Activated naive CD4-positive, alpha-beta T cell treated with anti-CD3 and anti-CD28 coated beads, Interleukin-2, amount 50 U/mL, for 16 hours (primary cell): ENCODE measurements around the gene TMEM143.
"Not testable (repeated sequence)": the region's sequence is repeated elsewhere in the genome, so short reads cannot be mapped to it uniquely, and the experiment has no call there.

ENCODE experiments used
- DNase-seq: peaks from one replicate; pipeline ENCODE4 v3.0.0-alpha.2; 2020

The TMEM143 gene

GRCh38 chr19:48390188-48391099, 26.7 kb upstream of the TMEM143 start:
- peak; percentile 61 for DNase-seq

DNA sequence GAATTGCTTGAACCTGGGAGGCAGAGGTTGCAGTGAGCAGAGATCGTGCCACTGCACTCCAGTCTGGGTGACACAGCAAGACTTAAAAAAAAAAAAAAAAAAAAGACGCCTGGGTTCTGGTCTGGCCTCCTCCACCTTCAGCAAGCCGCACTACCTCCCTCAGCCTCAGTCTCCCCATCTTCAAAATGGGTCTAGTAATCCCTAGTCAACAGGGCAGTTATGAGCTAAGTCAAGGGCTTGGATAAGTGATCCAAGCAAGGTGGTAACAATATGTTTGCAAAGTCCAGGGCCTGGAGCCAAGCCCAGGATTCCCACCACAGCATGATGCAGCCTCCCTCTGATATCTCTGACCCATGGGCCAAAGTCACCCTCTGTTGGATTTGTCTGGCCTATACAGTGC, 23.2 kb upstream of the TMEM143 start:
- DNase-seq, result no peak

- DNase-seq, result no peak
These were observed 21.8 kb upstream of the TMEM143 start for GRCh38 chr19:48385461-48386087.

GRCh38 chr19:48382286-48382685, 18.5 kb upstream of the TMEM143 start:
- no peak for DNase-seq

DNA sequence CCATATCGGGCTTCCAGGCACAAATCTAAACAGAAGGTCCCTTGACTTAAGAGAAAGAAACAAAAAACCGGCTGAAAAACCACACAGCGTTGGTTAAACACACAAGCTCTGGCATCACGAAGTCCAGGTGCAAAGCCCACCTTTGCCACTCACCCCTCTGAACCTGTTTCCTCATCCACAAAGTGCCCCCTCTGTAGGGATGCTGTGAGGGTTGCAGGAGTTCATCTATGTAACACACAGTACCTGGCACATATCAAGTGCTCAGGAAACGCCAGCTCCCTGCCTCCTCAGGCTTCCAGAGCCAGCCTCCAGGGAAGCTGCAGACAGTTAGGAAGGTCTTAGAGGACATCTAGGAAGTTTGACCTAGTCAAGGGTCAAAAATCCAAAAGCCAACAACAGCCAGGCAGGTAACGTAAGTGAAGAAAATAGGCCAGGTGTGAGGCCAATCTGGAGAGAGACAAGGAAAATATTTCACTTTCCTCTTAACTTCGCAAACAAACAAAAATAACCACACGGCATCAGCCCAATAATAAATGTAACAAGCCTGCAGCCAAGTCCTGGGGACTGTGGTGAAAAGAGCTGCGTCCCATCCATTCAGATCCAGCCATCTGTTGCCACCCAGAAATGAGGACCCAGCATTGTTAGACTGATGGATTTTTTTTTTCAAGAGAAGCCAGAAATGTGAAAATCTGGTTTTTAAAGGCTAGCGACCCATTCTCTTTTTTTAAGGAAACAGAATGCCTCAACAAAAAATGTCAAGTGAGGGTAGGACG, 17.6 kb upstream of the TMEM143 start:
- DNase-seq, result no peak

DNA sequence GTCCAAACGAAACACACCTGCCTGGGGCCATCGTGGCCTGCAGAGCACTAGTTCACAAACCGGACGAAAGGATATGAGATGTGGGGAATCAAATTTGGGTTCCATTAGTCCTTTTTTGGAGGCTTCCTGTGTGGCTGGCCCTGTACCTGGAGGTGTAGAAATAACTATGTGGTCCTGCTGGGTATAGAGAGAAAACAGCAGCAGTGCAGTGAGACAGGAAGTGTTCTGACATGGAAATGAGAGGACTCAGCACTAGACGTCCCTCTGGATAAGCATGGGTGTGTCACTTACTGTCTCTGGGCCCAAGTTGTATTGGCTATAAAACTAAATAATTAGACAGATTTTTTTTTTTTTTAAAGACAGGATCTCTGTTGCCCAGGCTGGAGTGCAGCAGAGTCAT, 15.3 kb upstream of the TMEM143 start:
- DNase-seq, result no peak

DNA sequence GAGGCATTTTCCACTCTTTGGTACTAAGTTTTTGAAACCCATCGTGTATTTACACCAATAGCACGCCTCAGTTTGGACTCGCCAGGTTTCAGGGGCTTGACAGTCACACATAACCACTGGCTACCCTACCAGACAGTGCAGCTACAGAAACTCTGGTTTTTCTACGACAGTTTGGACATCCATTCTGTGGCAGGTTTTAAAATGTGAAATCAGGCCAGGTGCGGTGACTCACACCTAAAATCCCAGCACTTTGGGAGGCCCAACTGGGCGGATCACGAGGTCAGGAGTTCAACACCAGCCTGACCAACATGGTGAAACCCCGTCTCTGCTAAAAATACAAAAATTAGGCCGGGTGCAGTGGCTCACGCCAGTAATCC, 14.4 kb upstream of the TMEM143 start:
- DNase-seq, result no peak

- no peak for DNase-seq
These were observed 9.8 kb upstream of the TMEM143 start for GRCh38 chr19:48373567-48373966.

- DNase-seq, result no peak
These were observed 9.2 kb upstream of the TMEM143 start for GRCh38 chr19:48372904-48373303.

DNA sequence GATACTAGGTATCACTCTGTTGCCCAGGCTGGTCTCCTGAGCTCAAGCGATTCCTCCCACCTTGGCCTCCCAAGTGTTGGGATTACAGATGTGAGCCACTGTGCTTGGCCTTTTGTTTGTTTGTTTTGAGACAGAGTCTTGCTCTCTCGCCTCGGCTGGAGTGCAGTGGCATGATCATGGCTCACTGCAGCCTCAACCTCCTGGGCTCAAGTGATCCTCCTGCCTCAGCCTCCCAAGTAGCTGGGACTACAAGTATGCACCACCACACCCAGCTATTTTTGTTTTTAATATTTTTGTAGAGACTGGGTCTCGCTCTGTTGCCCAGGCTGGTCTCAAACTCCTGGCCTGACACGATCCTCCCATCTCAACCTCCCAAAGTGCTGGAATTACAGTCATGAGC, 8.0 kb upstream of the TMEM143 start:
- DNase-seq, result not testable (repeated sequence)

DNA sequence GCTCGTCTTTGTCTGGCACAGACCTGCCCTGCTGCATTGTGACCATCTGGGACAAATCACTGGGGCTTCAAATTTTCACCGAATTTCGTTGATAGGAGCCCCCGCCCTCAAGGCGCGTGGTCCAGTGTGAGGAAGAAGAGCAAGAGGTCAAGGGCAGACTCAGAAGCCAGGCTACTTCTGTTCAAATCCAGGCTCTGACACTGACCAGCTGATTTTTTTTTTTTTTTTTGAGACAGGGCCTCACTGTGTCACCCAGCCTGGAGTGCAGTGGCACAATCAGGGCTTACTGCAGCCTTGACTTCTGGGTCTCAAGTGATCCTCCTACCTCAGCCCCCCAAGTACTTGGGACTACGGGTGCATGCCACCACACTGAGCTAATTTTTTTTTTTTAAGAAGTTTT, 7.6 kb upstream of the TMEM143 start:
- DNase-seq, result no peak

- DNase-seq, result no peak
These were observed 7.2 kb upstream of the TMEM143 start for GRCh38 chr19:48370955-48371354.

DNA sequence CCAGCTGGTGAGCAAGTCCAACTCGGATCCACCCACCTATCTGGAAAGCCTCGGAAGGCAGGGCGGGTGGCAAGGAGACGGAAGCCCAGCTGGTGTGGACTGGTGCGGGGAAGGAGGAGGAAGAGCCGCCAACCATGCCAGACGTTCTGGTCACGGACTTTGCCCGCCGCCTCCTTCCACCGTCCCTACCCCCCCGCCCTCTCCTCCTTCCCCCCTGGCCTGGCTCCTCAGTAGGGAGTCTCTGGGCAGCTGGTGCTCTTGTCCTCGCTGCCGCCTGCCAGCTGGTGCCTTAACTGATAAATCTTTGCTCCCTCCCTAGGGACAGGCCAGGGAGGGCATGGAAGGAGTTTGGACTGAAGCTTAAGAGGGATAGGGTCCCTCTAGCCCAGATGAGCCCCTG, 5.2 kb upstream of the TMEM143 start:
- DNase-seq, result no peak

DNA sequence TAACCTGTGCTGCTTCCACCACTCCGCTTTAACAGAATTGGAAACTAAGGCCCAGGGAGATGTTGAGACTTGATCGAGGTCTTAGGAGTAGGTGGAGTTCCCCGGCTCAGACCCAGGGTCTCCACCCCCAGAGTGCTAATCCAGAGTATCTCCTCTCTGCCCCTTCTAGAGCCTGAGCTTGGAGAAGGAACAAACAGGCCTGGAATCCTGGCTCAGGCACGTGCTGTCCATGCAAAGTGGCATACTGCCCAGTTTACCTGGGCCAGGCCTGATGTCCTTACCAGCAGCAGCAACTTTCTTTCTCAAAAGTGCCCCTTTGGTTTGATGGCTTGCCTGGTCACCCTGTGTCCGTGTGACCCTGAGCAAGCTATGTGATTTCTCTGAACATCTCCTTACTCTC, 4.1 kb upstream of the TMEM143 start:
- DNase-seq, result no peak

GRCh38 chr19:48365602-48366001, 1.9 kb upstream of the TMEM143 start:
- DNase-seq, result no peak

GRCh38 chr19:48364598-48365348, 1.0 kb upstream of the TMEM143 start:
- DNase-seq, result no peak

DNA sequence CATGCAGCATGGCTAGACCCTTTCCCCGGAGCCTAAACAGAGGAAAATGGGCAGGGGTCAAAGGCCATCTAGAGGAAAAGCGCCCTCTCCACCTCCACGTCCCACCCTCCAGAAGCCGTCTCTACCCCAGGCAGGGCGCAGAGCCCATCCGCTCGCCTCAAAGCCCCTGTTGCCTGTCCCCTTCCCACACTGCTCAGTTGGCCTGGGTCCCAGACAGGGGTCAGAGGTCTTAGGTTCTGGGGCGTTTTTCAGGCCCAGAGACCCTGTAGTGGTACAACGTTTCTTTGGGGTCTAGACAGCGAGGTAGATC, 285 bp downstream of the TMEM143 start:
- peak; percentile 31 for DNase-seq

- peak; percentile 87 for DNase-seq
These were observed 832 bp downstream of the TMEM143 start for GRCh38 chr19:48362716-48363499.

DNA sequence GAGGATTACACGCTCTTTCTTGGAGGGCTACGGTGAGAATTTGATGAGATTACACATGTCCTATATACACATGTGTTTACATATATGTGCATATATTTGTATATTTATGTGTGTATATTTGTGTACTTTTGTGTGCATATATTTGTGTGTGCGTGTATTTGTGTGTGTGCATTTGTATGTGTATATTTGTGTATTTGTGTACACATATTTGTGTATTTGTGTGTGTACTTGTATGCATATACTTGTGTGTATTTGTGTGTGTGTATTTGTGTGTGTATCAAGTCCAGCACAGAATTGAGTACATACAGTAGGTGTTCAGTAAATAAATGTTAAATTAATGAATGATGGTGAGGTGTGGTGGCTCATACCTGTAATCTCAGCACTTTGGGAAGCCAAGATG, 1.8 kb downstream of the TMEM143 start:
- no peak for DNase-seq

- DNase-seq, result no peak
These were observed 4.6 kb downstream of the TMEM143 start for GRCh38 chr19:48359123-48359522.

DNA sequence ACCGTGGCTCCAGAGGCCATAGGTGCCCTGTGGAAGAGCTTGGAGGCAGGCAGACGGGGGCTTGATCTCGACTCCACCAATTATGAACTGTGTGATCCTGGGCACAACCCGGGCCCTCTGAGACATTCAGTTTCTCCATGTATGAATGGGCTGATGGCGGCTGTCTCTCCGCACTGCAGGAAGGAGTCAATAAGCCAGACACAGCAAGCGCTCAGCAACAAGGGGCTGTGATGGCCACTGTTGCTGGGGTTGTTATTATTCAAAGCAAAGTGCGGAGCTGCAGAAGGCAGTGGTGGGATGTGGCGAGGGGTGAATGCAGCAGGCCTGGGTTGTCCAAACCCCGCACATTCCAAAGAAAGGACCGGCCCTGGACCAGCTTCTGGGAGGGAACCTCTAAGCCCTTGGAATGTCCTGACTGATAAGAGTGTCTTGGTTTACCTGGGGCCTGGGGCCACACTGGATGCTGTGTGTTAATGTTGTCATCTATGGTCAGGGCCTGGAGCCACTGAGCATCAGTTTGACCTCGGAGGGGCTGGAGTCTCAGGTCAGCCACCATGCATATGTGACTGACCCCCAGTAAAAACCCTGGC, 8.3 kb downstream of the TMEM143 start:
- no peak for DNase-seq
